ENCODE results near the gene OAS2.

The OAS2 gene

GRCh38 chr12:112964915-112965314 is 13.4 kb upstream of the OAS2 start:
- H3K4me3 Mint-ChIP-seq, result no peak overlapping the region
- TF ChIP-seq CTCF (IDR thresholded peaks at IDR 0.05), result no peak
- no peak for DNase-seq
- no peak overlapping the region for H3K27ac Mint-ChIP-seq
- H3K9me3 Mint-ChIP-seq, result peaks cover 21% of the 10 kb centered on the region
- H3K36me3 Mint-ChIP-seq (ENCODE audit: low read depth), result no peaks in the 10 kb centered on the region
- H3K4me1 Mint-ChIP-seq, result no peaks in the 10 kb centered on the region
- peaks cover 31% of the 10 kb centered on the region for H3K27me3 Mint-ChIP-seq (ENCODE audit: low read depth, poor library complexity)

DNA sequence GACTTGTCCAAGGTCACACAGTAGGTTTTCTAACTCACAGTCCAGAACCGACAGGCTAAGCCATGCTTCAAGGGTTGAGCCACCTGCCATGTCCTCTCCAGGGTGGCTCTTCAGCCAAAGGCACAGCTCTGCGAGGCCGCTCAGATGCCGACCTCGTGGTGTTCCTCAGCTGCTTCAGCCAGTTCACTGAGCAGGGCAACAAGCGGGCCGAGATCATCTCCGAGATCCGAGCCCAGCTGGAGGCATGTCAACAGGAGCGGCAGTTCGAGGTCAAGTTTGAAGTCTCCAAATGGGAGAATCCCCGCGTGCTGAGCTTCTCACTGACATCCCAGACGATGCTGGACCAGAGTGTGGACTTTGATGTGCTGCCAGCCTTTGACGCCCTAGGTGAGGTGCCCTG is 12.7 kb upstream of the OAS2 start:
- Mint-ChIP-seq H3K27ac (no peak overlapping the region), H3K4me3 (no peak overlapping the region), H3K4me1 (no peaks in the 10 kb centered on the region), H3K27me3 (ENCODE audit: low read depth, poor library complexity) (peaks cover 34% of the 10 kb centered on the region), H3K36me3 (ENCODE audit: low read depth) (no peaks in the 10 kb centered on the region), H3K9me3 (peaks cover 14% of the 10 kb centered on the region)
- no peak for DNase-seq
- TF ChIP-seq CTCF (IDR thresholded peaks at IDR 0.05), result no peak

- H3K9me3 Mint-ChIP-seq, result no peaks in the 10 kb centered on the region
- no peak for DNase-seq
- H3K27me3 Mint-ChIP-seq (ENCODE audit: low read depth, poor library complexity), result peaks cover 34% of the 10 kb centered on the region
- no peaks in the 10 kb centered on the region for H3K4me1 Mint-ChIP-seq
- no peak overlapping the region for H3K27ac Mint-ChIP-seq
- no peak overlapping the region for H3K4me3 Mint-ChIP-seq
- H3K36me3 Mint-ChIP-seq (ENCODE audit: low read depth), result no peaks in the 10 kb centered on the region
- TF ChIP-seq CTCF (IDR thresholded peaks at IDR 0.05), result no peak
Observed at GRCh38 chr12:112967306-112967705, 11.0 kb upstream of the OAS2 start.

DNA sequence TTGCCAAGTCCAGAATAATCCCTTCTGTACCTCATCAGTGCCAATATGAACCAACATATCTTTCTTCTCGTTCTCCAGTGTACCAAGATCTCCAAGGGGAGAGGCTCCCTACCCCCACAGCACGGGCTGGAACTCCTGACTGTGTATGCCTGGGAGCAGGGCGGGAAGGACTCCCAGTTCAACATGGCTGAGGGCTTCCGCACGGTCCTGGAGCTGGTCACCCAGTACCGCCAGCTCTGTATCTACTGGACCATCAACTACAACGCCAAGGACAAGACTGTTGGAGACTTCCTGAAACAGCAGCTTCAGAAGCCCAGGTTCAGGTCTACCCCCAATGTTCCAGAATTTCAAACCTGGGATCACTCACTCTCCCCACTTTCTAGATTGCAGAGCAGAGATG is 10.5 kb upstream of the OAS2 start:
- no peak overlapping the region for H3K27ac Mint-ChIP-seq
- no peaks in the 10 kb centered on the region for H3K36me3 Mint-ChIP-seq (ENCODE audit: low read depth)
- no peaks in the 10 kb centered on the region for H3K9me3 Mint-ChIP-seq
- H3K27me3 Mint-ChIP-seq (ENCODE audit: low read depth, poor library complexity), result peaks cover 30% of the 10 kb centered on the region
- TF ChIP-seq CTCF (IDR thresholded peaks at IDR 0.05), result no peak
- no peak for DNase-seq
- H3K4me1 Mint-ChIP-seq, result no peaks in the 10 kb centered on the region
- H3K4me3 Mint-ChIP-seq, result no peak overlapping the region

DNA sequence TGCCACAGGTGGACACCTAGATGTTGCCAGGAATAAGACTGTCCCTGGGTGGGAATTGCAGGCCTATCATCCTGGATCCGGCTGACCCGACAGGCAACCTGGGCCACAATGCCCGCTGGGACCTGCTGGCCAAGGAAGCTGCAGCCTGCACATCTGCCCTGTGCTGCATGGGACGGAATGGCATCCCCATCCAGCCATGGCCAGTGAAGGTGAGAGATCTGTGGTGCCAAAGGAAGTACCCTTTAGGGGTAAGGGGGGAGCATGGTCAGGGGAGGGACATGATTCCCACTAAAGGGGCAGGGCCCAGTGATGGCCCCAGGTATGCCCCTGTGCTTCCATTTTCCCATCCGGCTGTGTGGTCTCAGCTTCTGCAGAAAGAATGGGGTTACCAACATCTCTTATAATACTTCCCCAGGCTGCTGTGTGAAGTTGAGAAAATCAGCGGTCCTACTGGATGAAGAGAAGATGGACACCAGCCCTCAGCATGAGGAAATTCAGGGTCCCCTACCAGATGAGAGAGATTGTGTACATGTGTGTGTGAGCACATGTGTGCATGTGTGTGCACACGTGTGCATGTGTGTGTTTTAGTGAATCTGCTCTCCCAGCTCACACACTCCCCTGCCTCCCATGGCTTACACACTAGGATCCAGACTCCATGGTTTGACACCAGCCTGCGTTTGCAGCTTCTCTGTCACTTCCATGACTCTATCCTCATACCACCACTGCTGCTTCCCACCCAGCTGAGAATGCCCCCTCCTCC is 8.6 kb upstream of the OAS2 start:
- H3K4me3 Mint-ChIP-seq, result no peak overlapping the region
- TF ChIP-seq CTCF (IDR thresholded peaks at IDR 0.05), result no peak
- no peak for DNase-seq
- no peaks in the 10 kb centered on the region for H3K36me3 Mint-ChIP-seq (ENCODE audit: low read depth)
- no peaks in the 10 kb centered on the region for H3K9me3 Mint-ChIP-seq
- H3K27me3 Mint-ChIP-seq (ENCODE audit: low read depth, poor library complexity), result peaks cover 24% of the 10 kb centered on the region
- no peaks in the 10 kb centered on the region for H3K4me1 Mint-ChIP-seq
- no peak overlapping the region for H3K27ac Mint-ChIP-seq

DNA sequence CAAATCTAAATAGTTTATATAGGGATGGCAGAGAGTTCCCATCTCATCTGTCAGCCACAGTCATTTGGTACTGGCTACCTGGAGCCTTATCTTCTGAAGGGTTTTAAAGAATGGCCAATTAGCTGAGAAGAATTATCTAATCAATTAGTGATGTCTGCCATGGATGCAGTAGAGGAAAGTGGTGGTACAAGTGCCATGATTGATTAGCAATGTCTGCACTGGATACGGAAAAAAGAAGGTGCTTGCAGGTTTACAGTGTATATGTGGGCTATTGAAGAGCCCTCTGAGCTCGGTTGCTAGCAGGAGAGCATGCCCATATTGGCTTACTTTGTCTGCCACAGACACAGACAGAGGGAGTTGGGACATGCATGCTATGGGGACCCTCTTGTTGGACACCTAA is 7.9 kb upstream of the OAS2 start:
- H3K27ac Mint-ChIP-seq, result no peak overlapping the region

More for the DNA sequence above, 7.9 kb upstream of the OAS2 start:
- Mint-ChIP-seq H3K4me1 (no peaks in the 10 kb centered on the region), H3K36me3 (ENCODE audit: low read depth) (no peaks in the 10 kb centered on the region), H3K27me3 (ENCODE audit: low read depth, poor library complexity) (peaks cover 23% of the 10 kb centered on the region), H3K4me3 (no peak overlapping the region), H3K9me3 (no peaks in the 10 kb centered on the region)
- TF ChIP-seq CTCF (IDR thresholded peaks at IDR 0.05), result no peak
- DNase-seq, result no peak

Measured in nephron progenitor cell (in vitro differentiated cells).